ENCODE results near the gene KCTD21. TPM values are rescaled to one million over a fixed set of nuclear protein-coding genes. Genes with fewer than 3 reads are reported as not detected.

Gene KCTD21
- total RNA-seq, 1 experiment from 2014 or later: 5.7 TPM

DNA sequence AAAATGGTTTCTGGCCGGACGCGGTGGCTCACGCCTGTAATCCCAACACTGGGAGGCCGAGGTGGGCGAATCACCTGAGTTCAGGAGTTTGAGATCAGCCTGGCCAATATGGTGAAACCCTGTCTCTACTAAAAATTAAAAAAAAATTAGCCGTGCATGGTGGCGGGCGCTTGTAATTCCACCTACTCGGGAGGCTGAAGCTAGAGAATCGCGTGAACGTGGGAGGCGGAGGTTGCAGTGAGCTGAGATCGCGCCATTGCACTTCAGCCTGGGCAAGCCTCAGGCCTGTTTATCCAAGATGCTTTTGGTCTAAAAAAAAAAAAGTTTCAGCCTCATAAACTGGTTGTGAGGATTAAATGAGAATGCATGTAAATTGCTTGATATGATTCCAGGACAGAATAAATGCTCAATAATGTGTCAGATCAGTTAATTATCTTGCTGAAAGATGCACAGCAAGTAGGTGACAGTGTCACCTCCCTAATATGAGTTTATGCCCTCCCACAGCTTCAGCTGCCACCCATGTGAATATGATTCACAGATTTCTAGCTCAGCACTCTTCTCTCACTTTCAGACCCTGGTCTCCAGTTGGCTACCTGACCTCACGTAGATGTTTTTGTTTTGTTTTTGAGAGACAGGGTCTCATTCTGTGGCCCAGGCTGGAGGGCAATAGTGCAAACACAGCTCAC, 47.9 kb downstream of the KCTD21 start:
- H3K9me3 ChIP-seq (replicated peaks): no peaks in the 10 kb centered on the region
- DNase-seq (ENCODE audit: low read depth in 1 of 2, low spot score in 2 of 2): no peak
- H3K4me1 ChIP-seq (replicated peaks): 0 out of 2 replicates have a peak, but pooled peaks cover 10% of the 10 kb centered on the region
- H3K4me3 ChIP-seq: peak overlapping the region; percentile 58
- H3K27ac ChIP-seq: no peak overlapping the region
- no peaks in the 10 kb centered on the region for H3K36me3 ChIP-seq
- H3K27me3 ChIP-seq (replicated peaks): no peaks in the 10 kb centered on the region

DNA sequence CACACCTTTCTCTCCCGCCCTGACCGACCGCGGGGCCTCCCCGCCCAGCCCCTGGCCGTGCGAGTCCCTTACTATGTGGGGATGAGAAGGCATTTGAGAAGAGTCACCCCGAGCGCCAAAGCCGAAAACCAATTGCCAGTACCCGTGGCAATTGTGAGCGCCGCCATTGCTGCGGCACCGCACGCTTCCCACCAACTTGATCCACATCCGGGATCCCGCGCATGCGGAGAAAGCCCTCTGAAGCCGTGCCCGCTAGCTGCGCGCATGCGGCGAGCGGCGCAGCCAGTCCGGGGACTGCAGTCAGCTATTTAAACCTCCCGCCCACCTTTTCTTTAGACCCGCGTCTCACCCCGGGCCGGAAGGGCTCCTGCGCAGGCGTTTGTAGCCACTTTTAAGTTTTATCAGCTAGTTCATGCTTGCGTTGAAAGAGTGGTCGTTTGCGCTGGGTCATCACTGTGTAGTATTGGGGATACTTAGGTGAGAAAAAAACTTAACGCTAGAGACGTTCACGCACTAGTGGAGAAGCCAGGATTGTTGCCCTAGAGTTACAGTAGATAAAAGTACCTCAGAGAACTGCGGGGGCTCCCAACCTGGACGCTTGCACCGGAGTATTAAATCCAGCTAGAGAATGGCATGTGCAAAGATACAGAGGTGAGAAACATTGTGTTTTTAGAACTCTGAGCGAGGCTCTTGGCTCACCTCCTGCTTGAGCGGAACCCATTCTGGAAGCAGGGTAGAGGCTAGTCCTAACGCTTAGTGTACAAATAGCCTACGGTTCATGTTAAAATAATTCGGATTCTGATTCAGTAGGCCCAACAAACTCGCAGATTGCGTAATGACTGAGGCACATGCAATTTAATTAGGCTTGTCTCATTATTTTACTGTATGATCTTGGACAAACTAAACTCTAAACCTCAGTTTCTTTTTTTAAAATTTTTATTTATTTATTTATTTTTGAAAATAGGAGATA, 48.7 kb downstream of the KCTD21 start, which contains the start of gene ALG8:
TSS of gene ALG8 (minus strand) at position 205 of the 970 bp plus-strand sequence. CDS start at position 167, 38 bp downstream.
- Histone ChIP-seq H3K9me3 (replicated peaks) (no peaks in the 10 kb centered on the region), H3K27me3 (replicated peaks) (no peaks in the 10 kb centered on the region), H3K4me3 (peak within 1 kb of the TSS; percentile 58), H3K36me3 (0 out of 2 replicates have a peak, but pooled peaks cover 3% of the 10 kb centered on the region), H3K4me1 (replicated peaks) (0 out of 2 replicates have a peak, but pooled peaks cover 10% of the 10 kb centered on the region), H3K27ac (peak within 1 kb of the TSS; percentile 74)
- DNase-seq (ENCODE audit: low read depth in 1 of 2, low spot score in 2 of 2): peak; percentile 73 to 90

DNA sequence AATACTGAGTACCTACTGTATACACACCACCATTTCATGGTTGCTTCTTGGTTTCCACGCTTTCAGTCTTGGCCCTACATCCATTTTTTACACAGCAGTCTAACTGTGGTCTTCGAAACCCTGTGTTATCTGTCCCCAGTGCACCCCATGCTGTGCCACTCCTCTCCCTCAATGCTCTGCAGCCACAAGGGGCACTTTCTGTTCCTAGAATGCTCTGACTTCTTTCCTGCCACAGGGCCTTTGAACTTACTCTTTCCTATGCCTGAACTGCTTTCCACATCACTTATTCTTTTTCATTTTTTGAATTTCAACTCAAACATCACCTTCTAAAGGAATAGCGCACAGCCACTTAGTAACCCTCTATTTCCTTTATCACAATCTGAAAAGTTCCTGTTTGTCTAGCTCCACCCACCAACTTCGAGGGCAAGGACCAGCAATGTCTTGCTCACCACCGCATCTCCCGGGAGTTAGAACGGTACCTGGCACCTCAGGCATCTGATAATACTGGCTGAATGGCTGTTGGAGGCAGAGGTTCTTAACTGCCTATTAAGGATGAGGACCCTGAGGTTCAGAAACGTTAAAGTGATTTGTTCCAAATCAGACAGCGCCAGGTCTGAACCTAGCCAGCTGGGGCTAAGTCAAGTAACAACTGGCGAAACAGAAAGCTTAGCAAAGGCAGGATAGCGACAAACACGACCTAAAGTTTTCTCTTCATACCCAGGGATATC, 49.6 kb downstream of the KCTD21 start:
- no peak for DNase-seq (ENCODE audit: low read depth in 1 of 2, low spot score in 2 of 2)
- Histone ChIP-seq H3K9me3 (replicated peaks) (no peaks in the 10 kb centered on the region), H3K4me1 (replicated peaks) (0 out of 2 replicates have a peak, but pooled peaks cover 10% of the 10 kb centered on the region), H3K27ac (peak overlapping the region; percentile 74), H3K4me3 (peak overlapping the region; percentile 58), H3K27me3 (replicated peaks) (no peaks in the 10 kb centered on the region), H3K36me3 (0 out of 2 replicates have a peak, but pooled peaks cover 4% of the 10 kb centered on the region)

DNA sequence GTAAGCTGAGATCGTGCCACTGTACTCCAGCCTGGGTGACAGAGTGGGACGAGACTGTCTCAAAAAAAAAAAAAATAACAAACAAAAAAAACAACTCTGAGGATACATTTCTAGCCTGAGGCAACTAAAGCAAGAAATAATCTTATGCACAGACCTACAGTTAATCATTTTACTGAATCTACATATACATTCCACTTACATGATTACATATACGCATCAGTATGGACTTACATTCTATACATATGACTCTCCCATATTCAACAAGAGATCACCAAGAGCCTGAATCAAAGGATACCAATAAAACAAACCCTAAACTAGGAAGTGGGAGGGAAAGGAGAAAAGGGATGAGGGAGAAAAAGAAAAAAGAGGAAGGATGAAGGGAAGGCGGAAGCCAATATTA, 50.1 kb downstream of the KCTD21 start:
- 0 out of 2 replicates have a peak, but pooled peaks cover 4% of the 10 kb centered on the region for H3K36me3 ChIP-seq
- H3K27me3 ChIP-seq (replicated peaks): no peaks in the 10 kb centered on the region
- H3K27ac ChIP-seq: no peak overlapping the region
- H3K4me1 ChIP-seq (replicated peaks): 0 out of 2 replicates have a peak, but pooled peaks cover 10% of the 10 kb centered on the region
- H3K4me3 ChIP-seq: no peak overlapping the region
- no peak for DNase-seq (ENCODE audit: low read depth in 1 of 2, low spot score in 2 of 2)
- H3K9me3 ChIP-seq (replicated peaks): no peaks in the 10 kb centered on the region

DNA sequence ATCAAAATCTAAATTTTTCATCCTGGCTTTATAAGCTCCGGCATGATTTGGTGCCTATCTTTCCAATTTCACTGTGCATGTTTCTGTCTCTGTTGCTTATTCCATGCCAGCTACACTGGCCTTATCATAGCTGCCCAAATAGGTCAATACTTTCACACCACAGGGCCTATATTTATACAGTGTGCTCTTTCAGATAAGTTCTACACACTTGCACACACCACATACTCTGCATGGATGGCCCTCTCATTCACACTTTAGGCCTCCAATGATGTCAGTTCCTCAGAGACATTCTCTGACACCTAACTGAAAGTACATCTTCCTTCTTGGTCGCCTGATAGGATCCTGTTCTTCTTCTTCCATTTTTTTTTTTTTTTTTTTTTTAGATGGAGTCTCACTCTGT, 56.0 kb downstream of the KCTD21 start:
- Histone ChIP-seq H3K36me3 (0 out of 2 replicates have a peak, but pooled peaks cover 4% of the 10 kb centered on the region), H3K4me1 (replicated peaks) (no peaks in the 10 kb centered on the region), H3K27me3 (replicated peaks) (no peaks in the 10 kb centered on the region), H3K4me3 (no peak overlapping the region), H3K27ac (no peak overlapping the region), H3K9me3 (replicated peaks) (no peaks in the 10 kb centered on the region)
- DNase-seq (ENCODE audit: low read depth in 1 of 2, low spot score in 2 of 2): no peak

DNA sequence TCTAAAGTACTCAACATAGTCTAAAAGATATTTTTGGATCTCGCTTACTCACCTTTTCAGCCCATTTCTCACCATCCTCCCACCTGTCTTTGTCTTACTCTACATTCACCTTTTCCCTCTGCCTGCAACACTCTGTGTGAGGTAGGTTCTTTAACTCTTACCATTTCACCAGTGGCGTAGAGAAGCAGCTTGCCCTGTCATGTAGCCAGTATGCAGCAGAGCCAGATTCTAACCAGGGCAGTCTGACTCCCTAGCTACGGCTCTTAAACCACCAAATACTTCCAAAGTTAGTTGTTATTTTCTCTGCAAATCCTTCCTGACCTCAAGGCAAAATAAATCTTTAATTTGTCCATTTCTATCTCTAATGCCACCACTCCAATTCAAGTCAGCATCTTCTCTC, 56.5 kb downstream of the KCTD21 start:
- Histone ChIP-seq H3K36me3 (0 out of 2 replicates have a peak, but pooled peaks cover 4% of the 10 kb centered on the region), H3K27ac (no peak overlapping the region), H3K27me3 (replicated peaks) (no peaks in the 10 kb centered on the region), H3K9me3 (replicated peaks) (no peaks in the 10 kb centered on the region), H3K4me3 (no peak overlapping the region), H3K4me1 (replicated peaks) (no peaks in the 10 kb centered on the region)
- DNase-seq (ENCODE audit: low read depth in 1 of 2, low spot score in 2 of 2): no peak

DNA sequence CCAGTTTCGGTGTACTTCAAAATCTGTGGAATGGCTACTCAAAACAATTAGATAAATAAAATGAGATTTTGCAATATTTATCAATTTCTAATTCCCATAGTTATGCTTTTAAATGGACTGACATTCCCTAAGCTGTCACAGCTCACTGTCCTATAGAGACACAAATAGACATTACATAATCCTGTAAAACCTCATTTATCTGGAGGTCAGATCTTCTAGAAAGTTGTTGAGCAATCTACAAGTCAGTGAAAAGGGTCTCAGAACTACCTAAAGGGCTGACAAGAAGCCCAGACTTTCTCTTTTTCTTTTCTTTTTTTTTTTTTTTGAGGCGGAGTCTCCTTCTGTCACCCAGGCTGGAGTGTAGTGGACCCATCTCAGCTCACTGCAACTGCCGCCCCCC, 61.0 kb downstream of the KCTD21 start:
- Histone ChIP-seq H3K9me3 (replicated peaks) (no peaks in the 10 kb centered on the region), H3K36me3 (no peaks in the 10 kb centered on the region), H3K4me3 (no peak overlapping the region), H3K4me1 (replicated peaks) (no peaks in the 10 kb centered on the region), H3K27ac (no peak overlapping the region), H3K27me3 (replicated peaks) (no peaks in the 10 kb centered on the region)
- DNase-seq (ENCODE audit: low read depth in 1 of 2, low spot score in 2 of 2): no peak

Other genes starting within 250 kb of the KCTD21 start
- gene INTS4, start 194.0 kb downstream of the KCTD21 start, total RNA-seq (2014; rRNA removed; shearing (Covaris generic)): 13.9 and 14.3 TPM in 2 replicates
- gene KCTD14, start 165.3 kb downstream of the KCTD21 start, total RNA-seq (2014; rRNA removed; shearing (Covaris generic)): 2.3 and 7.7 TPM in 2 replicates
- gene THRSP, start 124.8 kb downstream of the KCTD21 start, total RNA-seq (2014; rRNA removed; shearing (Covaris generic)): not detected in 2 replicates
- gene NDUFC2, start 108.8 kb downstream of the KCTD21 start, total RNA-seq (2014; rRNA removed; shearing (Covaris generic)): 100 and 179 TPM in 2 replicates
- 41.7 and 41.8 TPM in 2 replicates for gene ALG8, start 49.0 kb downstream of the KCTD21 start, total RNA-seq (2014; rRNA removed; shearing (Covaris generic))
- gene USP35, start 293 bp upstream of the KCTD21 start, total RNA-seq (2014; rRNA removed; shearing (Covaris generic)): 3.4 and 4.0 TPM in 2 replicates
- gene GAB2, start 229.2 kb upstream of the KCTD21 start, total RNA-seq (2014; rRNA removed; shearing (Covaris generic)): 3.1 and 3.2 TPM in 2 replicates